Fibroblast of lung (primary cell): ENCODE results near the gene ARMC6.

Source experiments
- EZH2 ChIP-seq: IDR thresholded peaks from 2 replicates; pipeline ENCODE4 v1.5.1; 2012; ENCODE audit warnings: low read length, control low read depth, mild to moderate bottlenecking; ENCODE audit errors: missing control alignments
- TF ChIP-seq, protein P1 (sequence below), 2 donors: IDR thresholded peaks in 1 of 2; conservative IDR thresholded peaks in 1 of 2; 1 replicate in 1 of 2; 2 replicates in 1 of 2; pipeline ENCODE4 v1.5.1; 2011 to 2012; ENCODE audit warnings: low read length in 2 of 2, control low read depth in 1 of 2, inconsistent platforms in 1 of 2, low read depth in 1 of 2, mild to moderate bottlenecking in 1 of 2

DNA sequence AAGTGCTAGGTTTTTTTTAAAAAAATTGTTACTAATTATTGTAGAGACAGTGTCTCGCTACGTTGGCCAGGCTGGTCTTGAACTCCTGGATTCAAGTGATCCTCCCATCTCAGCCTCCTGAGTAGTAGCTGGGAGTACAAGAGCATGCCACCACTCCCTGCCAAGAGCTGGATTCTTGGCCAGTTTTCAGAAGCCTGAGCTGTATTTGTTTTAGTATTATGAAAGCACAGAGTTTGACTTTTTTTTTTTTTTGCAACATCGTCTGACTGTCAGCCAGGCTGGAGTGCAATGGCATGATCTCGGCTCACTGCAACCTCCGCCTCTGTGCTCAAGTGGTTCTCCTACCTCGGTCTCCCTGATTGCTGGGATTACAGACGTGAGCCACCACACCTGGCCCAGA, 7.0 kb downstream of the ARMC6 start:
- TF ChIP-seq, protein P1, sequence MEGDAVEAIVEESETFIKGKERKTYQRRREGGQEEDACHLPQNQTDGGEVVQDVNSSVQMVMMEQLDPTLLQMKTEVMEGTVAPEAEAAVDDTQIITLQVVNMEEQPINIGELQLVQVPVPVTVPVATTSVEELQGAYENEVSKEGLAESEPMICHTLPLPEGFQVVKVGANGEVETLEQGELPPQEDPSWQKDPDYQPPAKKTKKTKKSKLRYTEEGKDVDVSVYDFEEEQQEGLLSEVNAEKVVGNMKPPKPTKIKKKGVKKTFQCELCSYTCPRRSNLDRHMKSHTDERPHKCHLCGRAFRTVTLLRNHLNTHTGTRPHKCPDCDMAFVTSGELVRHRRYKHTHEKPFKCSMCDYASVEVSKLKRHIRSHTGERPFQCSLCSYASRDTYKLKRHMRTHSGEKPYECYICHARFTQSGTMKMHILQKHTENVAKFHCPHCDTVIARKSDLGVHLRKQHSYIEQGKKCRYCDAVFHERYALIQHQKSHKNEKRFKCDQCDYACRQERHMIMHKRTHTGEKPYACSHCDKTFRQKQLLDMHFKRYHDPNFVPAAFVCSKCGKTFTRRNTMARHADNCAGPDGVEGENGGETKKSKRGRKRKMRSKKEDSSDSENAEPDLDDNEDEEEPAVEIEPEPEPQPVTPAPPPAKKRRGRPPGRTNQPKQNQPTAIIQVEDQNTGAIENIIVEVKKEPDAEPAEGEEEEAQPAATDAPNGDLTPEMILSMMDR (conservative IDR thresholded peaks at IDR 0.05 in 1 of 2, IDR thresholded peaks at IDR 0.05 in 1 of 2; ENCODE audit: low read depth in 1 of 2, low read length in 2 of 2), result no peak
- no peak for TF ChIP-seq EZH2
